ENCODE measurements around the gene IL18RAP.

The IL18RAP gene

DNA sequence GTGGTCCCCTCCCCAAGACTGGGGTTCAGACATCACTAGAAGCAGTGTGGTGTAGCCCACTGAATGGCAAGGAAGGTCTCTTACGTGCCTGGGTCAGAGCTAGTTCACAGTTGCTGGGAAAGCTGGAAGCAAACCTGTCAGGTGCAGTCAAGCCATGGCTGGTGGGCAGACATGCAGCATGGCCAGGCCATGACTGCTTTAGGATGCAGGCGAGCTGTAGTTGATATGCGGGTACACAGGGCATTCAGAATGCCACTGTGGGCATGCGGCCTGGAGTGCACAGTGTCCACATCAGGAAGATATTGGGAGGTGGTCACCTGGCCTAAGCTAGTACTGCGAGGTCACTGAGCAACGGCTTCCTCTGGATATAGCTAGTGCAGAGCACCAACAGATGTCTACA lies 38.2 kb downstream of the IL18RAP start:
- no peak for DNase-seq

GRCh38 chr2:102463160-102463559 lies 40.2 kb downstream of the IL18RAP start:
- DNase-seq, result no peak

DNA sequence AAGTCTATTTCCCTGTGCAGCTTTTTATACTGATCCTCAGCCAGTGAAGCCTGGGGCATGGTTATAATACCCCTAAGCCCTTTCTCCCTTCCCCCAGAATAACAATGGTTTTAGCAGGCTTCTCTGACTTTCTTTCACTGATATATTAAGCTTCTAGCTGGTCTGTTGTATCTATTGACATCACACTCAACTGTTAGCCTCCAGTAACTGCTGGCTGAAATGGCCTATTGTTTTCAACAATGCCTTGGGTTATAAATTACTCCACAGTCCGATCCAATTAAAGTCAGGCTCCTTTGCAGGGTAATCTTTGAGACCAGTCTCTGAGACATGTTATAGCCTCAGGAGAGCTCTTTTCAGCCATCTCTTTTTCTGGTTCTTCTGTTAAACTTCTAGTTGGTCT lies 47.2 kb downstream of the IL18RAP start:
- no peak for DNase-seq

DNA sequence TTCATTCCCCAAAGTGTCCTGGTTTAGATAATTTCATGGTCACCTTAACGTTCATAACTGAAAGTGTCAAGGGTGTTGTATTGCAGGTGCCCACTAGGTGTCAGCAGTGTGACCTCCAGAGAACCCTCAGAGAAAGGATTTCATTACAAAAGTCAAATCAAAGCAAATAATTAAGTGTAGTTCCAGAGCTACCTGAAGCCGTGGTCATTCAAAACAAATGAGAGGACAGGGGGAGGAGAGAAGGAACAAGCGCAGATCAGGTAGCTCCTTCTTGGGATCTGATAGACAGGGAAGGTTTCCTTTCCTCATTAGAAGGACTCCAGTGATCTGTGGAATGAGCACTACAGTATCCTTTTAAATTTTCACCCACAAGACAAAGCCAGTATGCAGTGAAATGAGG lies 50.1 kb downstream of the IL18RAP start, which contains the start of gene SLC9A4:
SLC9A4 (plus strand) TSS at position 207 of the 400 bp plus-strand sequence. CDS start 534 bp downstream, outside the sequence.
- peak; percentile 69 to 72 for DNase-seq

GRCh38 chr2:102473631-102474030 lies 50.7 kb downstream of the IL18RAP start:
- no peak for DNase-seq

- DNase-seq, result no peak
Measured at GRCh38 chr2:102474785-102475184, 51.8 kb downstream of the IL18RAP start.

- no peak for DNase-seq
Measured at GRCh38 chr2:102478686-102479470, 55.9 kb downstream of the IL18RAP start.

DNA sequence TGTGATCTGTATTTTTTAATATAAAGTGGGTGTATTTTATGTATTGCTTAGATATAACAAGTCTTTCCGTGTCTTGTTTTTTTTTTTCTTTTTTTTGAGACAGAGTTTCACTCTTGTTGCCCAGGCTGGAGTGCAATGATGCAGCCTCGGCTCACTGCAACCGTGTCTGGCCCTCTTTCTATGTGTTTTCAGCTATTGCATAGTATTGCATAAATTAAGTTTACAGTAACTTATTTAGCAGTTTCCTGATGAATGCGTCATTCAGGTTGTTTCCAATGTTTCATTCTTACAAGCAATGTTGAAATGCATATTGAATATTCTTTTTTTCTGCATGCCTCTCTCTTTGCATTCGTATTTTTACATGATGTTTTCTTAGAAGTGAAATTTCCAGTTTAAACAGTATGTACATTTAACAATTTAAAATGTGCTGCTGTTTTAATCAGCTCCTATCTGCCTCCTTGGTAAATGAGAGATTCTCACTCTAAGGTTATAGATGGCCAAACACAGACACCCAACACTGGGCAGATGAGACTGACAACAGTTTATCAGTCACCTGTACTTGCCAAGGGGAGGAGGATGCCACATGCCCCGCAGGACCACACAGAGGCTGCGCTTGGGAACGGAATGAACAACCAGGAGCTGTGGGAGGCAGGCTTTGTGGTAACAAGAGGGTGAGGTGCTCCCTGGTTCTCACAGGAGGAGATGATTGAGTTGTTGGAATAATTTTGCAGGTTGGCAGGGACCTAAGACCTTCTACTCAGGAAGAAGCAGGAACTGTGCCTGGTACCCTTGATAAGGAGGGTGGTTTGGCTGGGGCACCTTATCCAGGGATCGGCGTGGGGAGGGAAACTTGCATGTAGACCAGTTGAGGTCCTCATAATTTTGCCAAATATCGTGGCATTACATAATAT lies 57.6 kb downstream of the IL18RAP start:
- no peak for DNase-seq

- no peak for DNase-seq
Measured at GRCh38 chr2:102481931-102482330, 59.0 kb downstream of the IL18RAP start.

GRCh38 chr2:102483086-102483485 lies 60.1 kb downstream of the IL18RAP start:
- DNase-seq, result no peak

DNA sequence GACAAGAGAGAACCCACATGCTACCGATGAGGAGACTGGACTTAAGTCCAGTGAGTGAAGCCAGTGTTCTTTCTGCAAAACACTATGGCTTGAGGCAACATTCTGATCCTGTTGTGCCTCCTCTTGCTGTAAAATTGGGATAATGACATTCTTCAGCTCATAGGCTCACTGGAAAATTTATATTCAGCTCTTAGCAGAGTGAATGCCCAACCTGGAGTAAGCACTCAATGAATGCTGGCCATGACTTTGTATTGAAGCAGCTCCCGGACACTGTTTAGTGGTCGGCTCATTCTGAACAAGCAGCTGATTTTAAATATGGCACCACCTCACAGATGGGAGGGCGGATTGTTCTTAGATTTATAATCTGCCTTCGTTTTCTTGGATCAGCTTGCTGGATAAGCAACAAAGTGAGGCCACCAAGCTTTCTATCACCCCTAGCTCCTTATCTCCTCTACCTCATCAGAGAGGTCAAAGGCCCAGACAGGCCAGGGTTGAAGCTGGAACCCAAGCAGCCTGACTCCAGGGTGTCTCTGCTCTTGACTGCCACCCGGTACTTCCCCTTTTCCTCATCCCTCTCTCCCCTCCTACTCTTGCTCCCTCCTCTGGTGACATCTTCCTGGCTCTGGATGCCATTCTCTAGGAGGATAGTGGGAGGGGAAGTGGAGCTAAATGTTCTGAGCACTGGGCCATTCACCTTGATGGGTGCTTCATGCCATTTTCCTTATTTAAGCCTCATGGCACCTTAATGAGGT lies 61.5 kb downstream of the IL18RAP start:
- DNase-seq, result no peak

DNA sequence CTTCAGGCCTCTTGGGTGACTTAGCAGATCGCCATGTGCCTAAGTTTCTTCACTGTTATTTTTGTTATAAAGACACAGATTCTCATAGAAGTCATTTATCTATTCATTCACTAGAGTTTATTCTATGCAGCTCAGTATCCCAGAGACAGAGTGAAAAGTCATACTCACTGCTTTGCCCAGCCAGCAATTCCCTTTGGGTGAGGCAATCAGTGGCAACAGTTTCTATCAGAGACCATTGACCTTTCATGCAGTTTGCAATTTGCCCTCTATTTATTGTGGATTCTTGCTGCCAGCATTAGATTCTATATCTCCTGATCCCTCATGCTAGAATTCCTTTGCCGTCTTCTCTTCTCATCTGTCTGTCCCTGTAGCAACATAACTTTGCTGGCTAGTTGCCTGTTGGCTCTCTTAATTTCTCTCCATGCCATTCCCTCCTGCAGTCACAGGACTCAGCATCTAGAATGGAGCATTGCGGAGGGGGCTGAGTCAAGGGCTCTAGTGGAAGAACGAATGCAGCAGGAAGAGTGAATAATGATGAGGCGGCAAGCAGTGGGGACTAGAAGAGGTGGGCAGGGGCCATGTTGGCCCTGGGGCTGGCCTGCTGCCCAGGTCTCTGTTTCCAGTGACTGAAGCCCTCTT lies 62.3 kb downstream of the IL18RAP start:
- no peak for DNase-seq

DNA sequence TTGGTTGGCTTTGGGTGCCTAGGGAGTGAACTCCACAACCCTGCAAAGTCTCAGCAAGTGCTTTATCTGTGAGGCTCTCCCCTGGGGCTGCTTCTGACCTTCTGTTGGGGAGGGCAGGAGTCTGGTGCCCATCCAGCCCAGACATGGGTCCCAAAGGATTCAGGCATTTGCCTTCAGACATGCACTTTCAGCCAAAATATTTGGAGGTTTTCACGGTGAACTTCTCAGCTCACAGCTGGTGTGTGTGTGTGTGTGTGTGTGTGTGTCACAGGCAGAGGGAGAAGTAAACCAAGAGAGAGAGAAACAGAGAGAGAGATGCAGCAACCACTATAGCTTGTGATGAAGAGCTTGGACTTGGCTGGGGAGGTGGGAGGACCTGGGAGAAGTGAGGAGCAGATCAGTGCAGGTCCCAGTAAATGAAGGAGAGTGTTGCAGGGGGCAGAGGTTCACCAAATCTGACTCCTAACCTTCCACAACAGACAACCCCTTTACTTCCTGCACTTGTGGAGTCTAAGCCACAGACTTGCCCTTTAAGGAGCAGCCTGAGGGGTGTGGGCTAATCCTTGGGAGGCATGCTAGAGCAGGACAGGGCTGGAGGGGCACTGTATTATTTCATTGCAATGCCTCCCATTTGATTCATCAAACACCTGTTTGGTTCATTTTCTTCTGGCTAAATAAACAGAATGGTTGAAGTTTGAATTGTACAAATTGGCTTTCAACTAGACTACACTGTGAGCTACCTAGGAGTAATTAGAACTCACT lies 64.2 kb downstream of the IL18RAP start:
- DNase-seq, result no peak

DNA sequence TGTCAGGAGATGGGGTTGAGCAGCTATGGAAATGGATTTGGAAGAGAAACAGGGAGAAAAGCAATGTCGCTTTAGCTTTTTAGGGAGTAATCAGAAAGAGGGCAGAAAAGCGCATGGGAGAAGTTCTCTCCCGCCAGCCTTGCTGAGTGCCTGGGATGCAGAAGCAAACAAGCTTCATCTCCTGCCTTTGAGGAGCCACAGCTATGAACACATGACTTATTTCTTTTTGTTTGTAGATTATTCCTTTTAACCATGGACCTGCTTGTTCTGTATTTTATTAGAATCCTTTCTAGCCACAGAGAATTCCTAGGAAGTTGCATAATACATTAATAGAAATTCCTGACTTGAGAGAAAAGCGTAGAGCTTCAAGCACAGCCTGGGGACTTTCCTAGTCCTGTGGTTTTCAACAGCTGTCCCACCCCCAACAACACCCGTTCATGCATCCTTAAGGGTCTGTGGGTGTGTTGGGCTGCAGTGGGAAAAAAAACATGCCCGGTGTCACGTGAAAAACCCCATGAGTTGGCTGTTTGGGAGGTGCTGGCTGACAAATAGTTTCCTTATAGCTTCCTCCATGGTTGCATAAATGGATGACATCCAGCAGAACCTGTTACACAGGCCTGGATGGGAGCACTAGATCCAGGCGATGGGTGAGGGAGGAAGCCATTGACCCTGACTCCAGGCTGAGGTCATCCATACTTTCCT lies 65.0 kb downstream of the IL18RAP start:
- no peak for DNase-seq

GRCh38 chr2:102489646-102490045 lies 66.7 kb downstream of the IL18RAP start:
- DNase-seq, result no peak

GRCh38 chr2:102492006-102492405 lies 69.0 kb downstream of the IL18RAP start:
- DNase-seq, result no peak

DNA sequence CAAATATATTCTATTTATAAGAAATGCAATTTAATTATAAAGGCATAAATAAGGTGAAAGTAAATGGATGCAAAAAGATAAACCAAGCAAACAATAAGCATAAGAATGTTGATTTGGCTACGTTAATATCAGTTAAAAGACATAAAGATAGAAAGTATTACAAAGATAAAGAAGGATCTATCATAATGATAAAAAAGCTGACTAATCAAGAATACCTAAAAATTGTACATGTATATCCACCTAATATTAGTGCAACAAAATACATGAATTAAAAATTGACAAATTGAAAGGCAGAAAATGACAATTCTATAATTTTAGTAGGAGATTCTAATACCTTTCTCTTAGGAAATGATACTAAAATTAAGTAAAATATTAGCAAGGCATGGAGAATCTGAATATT lies 71.6 kb downstream of the IL18RAP start:
- DNase-seq, result no peak

GRCh38 chr2:102498414-102498813 lies 75.5 kb downstream of the IL18RAP start:
- DNase-seq, result no peak

DNA sequence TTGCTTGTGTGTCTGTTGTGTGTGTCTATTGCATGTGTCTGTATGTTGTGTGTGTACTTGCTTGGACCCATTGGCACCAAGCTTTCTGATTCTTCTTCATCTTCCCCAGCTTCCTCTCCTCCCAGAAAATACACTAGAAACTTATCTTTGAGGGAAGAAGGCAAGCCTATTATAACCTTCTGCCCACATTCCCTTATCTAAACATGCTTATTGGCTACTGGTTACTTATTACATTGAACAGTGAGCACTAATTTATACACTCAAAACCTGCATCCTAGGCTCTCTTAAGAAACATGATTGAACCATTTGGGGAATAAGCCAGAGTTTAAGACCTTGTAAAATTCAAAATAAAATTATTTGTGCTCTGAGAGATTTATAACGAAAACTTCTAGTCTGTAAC lies 76.6 kb downstream of the IL18RAP start:
- no peak for DNase-seq
